Panc1 (cell line): ENCODE data around the gene NFKBIZ. TPM values are rescaled to one million over a fixed set of nuclear protein-coding genes. Genes with fewer than 3 reads are reported as not detected.

ENCODE experiments used
- ATAC-seq: fragments of 200-7000 bp; cut with Tn5 transposase; 2 replicates; pipeline ENCODE4 v1.9.1; 2020; ENCODE audit warnings: mild to moderate bottlenecking, moderate library complexity
- BruUV-seq: library from RNA; stranded (reverse); fragments of 400-500 nt; replicated peaks from 2 replicates; lab custom pipeline; 2021; lab: Mats Ljungman, UMichigan
- CTCF ChIA-PET: fragments of 300-600 bp; sonication (Branson Sonifier 250); formaldehyde crosslinking; loops from one replicate; lab custom pipeline; 2022; ENCODE audit warnings: antibody characterized with exemption; lab: Charles Lee
- POLR2A ChIA-PET: fragments of 300-600 bp; sonication (Branson Sonifier 250); formaldehyde crosslinking; loops from one replicate; lab custom pipeline; 2022; ENCODE audit warnings: antibody characterized with exemption; lab: Charles Lee
- DNase-seq: peaks from one replicate; pipeline ENCODE4 v3.0.0-alpha.2; 2010; ENCODE audit warnings: low read depth, low spot score
- H3K27ac ChIP-seq: 2 replicates; pipeline ENCODE4 v1.5.1; 2011; ENCODE audit warnings: mild to moderate bottlenecking, low read length, inconsistent platforms
- H3K27me3 ChIP-seq: fragments of 200-500 bp; sonication (Bioruptor generic); 2 replicates; pipeline ENCODE4 v1.6.0; 2014; ENCODE audit warnings: low read length, inconsistent platforms; ENCODE audit not compliant: control insufficient read depth, insufficient read depth
- H3K36me3 ChIP-seq: fragments of 200-500 bp; sonication (Bioruptor generic); 2 replicates; pipeline ENCODE4 v1.5.1; 2014; ENCODE audit warnings: inconsistent platforms, mild to moderate bottlenecking, low read length, moderate library complexity; ENCODE audit not compliant: control insufficient read depth, insufficient read depth
- H3K4me1 ChIP-seq: 2 replicates; pipeline ENCODE4 v1.5.1; 2011; ENCODE audit warnings: inconsistent platforms, mild to moderate bottlenecking, low read length, moderate library complexity; ENCODE audit not compliant: control insufficient read depth, insufficient read depth
- H3K4me3 ChIP-seq, 2 experiments: 2 replicates each; pipeline ENCODE4 v1.5.1; 2011 to 2012; ENCODE audit warnings: low read depth in 2 of 2, low read length in 2 of 2, mild to moderate bottlenecking in 2 of 2, inconsistent platforms in 1 of 2, moderate library complexity in 1 of 2
- H3K9me3 ChIP-seq: fragments of 200-500 bp; sonication (Bioruptor generic); 2 replicates; pipeline ENCODE4 v1.5.1; 2014; ENCODE audit warnings: low read depth, mild to moderate bottlenecking, inconsistent platforms, low read length, moderate library complexity; ENCODE audit not compliant: control insufficient read depth, insufficient read depth
- POLR2AphosphoS5 ChIP-seq: IDR thresholded peaks from 2 replicates; pipeline ENCODE4 v1.6.1; 2012; ENCODE audit warnings: mild to moderate bottlenecking, low read depth, low read length, moderate library complexity
- SIN3A ChIP-seq: IDR thresholded peaks from 2 replicates; pipeline ENCODE4 v1.6.1; 2012; ENCODE audit warnings: low read depth, mild to moderate bottlenecking, low read length, moderate library complexity, borderline replicate concordance; ENCODE audit not compliant: insufficient read depth
- TCF7L2 ChIP-seq: IDR thresholded peaks from 2 replicates; pipeline ENCODE4 v1.6.1; 2011; ENCODE audit warnings: mild to moderate bottlenecking, low read depth, low read length, inconsistent platforms
- in situ Hi-C: cut with HindIII; loops from 2 replicates; pipeline ENCODE4 v1.10.0; 2016; ENCODE audit warnings: low sequenced_read_pairs, low pct_unique_long_range_greater_than_20kb
- intact Hi-C: fragments of 100-400 bp; cut with micrococcal nuclease; formaldehyde crosslinking; loops from one replicate; pipeline ENCODE4 v1.10.0; 2022; ENCODE audit not compliant: unreplicated experiment
- total RNA-seq: library from RNA; stranded (reverse); gene quantifications from one replicate; pipeline ENCODE4 v1.2.1, GENCODE V29; 2021; ENCODE audit not compliant: unreplicated experiment
- TF ChIP-seq, protein P1 (sequence below): fragments of 450-650 bp; IDR thresholded peaks from 2 replicates; pipeline ENCODE4 v1.5.1; 2017; ENCODE audit warnings: mild to moderate bottlenecking
- TF ChIP-seq, protein P2 (sequence below), 2 experiments: IDR thresholded peaks; 2 replicates each; pipeline ENCODE4 v1.6.1; 2011 to 2012; ENCODE audit warnings: low read depth in 2 of 2, control low read depth in 1 of 2, low read length in 1 of 2, mild to moderate bottlenecking in 1 of 2, moderate library complexity in 1 of 2; ENCODE audit not compliant: insufficient read depth in 1 of 2

The NFKBIZ gene
- total RNA-seq, 1 experiment from 2014 or later, result 17.4 TPM

DNA sequence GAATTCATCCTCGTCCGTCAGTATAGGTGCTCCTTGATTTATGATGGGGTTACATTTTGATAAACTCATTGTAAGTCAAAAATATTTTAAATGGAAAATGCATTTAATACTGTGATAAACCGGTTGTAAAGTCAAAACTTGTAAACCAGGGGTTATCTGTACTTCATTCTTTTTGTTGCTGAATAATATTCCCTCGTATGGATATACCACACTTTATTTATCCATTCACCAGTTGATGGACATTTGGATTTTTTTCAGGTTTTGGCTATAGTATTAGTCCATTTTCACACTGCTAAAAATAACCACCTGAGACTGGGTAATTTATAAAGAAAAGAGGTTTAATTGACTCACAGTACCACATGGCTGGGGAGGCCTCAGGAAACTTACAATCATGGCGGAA is 47.7 kb downstream of the NFKBIZ start:
- ChIA-PET CTCF (no interaction called here), POLR2A (no interaction called here)
- intact Hi-C loops, result no loop called here

DNA sequence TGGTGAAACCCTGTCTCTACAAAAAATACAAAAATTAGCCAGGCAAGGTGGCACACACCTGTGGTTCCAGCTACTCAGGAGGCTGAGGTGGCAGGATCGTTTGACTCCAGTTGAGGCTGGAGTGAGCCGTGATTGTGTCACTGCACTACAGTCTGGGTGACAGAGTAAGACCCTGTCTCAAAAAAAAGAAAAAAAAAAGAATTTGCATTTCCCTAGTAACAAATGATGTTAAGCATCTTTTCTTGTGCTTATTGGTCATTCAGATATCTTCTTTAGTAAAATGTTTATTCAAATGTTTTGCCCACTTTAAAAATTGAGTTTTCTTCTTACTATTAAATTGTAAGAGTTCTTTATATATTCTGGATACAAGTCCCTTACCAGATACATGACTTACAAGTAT is 48.7 kb downstream of the NFKBIZ start:
- in situ Hi-C loops, result no loop called here
- POLR2A ChIA-PET, result no interaction called here
- intact Hi-C loops, result no loop called here

More for the DNA sequence above, 47.7 kb downstream of the NFKBIZ start:
- H3K4me1 ChIP-seq, result no peaks in the 10 kb centered on the region
- ATAC-seq, result no peak
- no TSS peak for BruUV-seq
- DNase-seq, result no peak
- H3K27me3 ChIP-seq, result no peaks in the 10 kb centered on the region
- no peak overlapping the region for H3K27ac ChIP-seq
- in situ Hi-C loops, result no loop called here
- H3K36me3 ChIP-seq, result no peaks in the 10 kb centered on the region
- H3K9me3 ChIP-seq, result no peaks in the 10 kb centered on the region
- TF ChIP-seq, protein P1, sequence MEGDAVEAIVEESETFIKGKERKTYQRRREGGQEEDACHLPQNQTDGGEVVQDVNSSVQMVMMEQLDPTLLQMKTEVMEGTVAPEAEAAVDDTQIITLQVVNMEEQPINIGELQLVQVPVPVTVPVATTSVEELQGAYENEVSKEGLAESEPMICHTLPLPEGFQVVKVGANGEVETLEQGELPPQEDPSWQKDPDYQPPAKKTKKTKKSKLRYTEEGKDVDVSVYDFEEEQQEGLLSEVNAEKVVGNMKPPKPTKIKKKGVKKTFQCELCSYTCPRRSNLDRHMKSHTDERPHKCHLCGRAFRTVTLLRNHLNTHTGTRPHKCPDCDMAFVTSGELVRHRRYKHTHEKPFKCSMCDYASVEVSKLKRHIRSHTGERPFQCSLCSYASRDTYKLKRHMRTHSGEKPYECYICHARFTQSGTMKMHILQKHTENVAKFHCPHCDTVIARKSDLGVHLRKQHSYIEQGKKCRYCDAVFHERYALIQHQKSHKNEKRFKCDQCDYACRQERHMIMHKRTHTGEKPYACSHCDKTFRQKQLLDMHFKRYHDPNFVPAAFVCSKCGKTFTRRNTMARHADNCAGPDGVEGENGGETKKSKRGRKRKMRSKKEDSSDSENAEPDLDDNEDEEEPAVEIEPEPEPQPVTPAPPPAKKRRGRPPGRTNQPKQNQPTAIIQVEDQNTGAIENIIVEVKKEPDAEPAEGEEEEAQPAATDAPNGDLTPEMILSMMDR, result no peak
- no peak for TF ChIP-seq POLR2AphosphoS5
- TF ChIP-seq, protein P2, sequence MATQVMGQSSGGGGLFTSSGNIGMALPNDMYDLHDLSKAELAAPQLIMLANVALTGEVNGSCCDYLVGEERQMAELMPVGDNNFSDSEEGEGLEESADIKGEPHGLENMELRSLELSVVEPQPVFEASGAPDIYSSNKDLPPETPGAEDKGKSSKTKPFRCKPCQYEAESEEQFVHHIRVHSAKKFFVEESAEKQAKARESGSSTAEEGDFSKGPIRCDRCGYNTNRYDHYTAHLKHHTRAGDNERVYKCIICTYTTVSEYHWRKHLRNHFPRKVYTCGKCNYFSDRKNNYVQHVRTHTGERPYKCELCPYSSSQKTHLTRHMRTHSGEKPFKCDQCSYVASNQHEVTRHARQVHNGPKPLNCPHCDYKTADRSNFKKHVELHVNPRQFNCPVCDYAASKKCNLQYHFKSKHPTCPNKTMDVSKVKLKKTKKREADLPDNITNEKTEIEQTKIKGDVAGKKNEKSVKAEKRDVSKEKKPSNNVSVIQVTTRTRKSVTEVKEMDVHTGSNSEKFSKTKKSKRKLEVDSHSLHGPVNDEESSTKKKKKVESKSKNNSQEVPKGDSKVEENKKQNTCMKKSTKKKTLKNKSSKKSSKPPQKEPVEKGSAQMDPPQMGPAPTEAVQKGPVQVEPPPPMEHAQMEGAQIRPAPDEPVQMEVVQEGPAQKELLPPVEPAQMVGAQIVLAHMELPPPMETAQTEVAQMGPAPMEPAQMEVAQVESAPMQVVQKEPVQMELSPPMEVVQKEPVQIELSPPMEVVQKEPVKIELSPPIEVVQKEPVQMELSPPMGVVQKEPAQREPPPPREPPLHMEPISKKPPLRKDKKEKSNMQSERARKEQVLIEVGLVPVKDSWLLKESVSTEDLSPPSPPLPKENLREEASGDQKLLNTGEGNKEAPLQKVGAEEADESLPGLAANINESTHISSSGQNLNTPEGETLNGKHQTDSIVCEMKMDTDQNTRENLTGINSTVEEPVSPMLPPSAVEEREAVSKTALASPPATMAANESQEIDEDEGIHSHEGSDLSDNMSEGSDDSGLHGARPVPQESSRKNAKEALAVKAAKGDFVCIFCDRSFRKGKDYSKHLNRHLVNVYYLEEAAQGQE (IDR thresholded peaks at IDR 0.05; ENCODE audit: insufficient read depth in 1 of 2, low read depth in 2 of 2, low read length in 1 of 2), result no peak
- TF ChIP-seq TCF7L2, result no peak
- no peak for TF ChIP-seq SIN3A
- no peak overlapping the region for H3K4me3 ChIP-seq

More for the DNA sequence above, 48.7 kb downstream of the NFKBIZ start:
- CTCF ChIA-PET, result no interaction called here
- Histone ChIP-seq H3K4me3 (no peak overlapping the region), H3K4me1 (no peaks in the 10 kb centered on the region), H3K27me3 (no peaks in the 10 kb centered on the region), H3K9me3 (no peaks in the 10 kb centered on the region), H3K27ac (no peak overlapping the region), H3K36me3 (no peaks in the 10 kb centered on the region)
- no peak for ATAC-seq
- DNase-seq, result no peak
- TF ChIP-seq, protein P1, result no peak
- TF ChIP-seq TCF7L2, result no peak
- TF ChIP-seq POLR2AphosphoS5, result no peak
- BruUV-seq, result no TSS peak
